CD4-positive, alpha-beta T cell treated with Interleukin-17A for 1 hour (primary cell): ENCODE data around the gene SLC17A9.

ENCODE experiments used
- DNase-seq: peaks from one replicate; pipeline ENCODE4 v3.0.0-alpha.2; 2020

SLC17A9 gene

DNA sequence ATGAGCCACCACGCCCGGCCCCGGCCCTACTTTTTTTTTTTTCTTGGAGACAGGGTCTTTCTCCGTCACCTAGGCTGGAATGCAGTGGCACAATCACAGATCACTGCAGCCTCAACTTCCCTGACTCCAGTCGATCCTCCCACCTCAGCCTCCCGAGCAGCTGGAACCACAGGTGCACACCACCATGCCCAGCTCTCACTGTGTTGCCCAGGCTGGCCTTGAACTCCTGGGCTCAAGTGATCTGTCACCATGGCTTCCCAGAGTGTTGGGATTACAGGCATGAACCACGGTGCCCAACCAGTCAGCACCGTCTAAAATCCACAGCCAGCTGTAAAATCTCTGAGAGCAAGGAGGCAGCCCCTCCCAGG, 17.4 kb downstream of the SLC17A9 start:
- DNase-seq, result no peak

GRCh38 chr20:62970307-62971210, 18.1 kb downstream of the SLC17A9 start:
- DNase-seq, result no peak

- DNase-seq, result no peak
Observed at GRCh38 chr20:62971211-62971949, 18.9 kb downstream of the SLC17A9 start.

DNA sequence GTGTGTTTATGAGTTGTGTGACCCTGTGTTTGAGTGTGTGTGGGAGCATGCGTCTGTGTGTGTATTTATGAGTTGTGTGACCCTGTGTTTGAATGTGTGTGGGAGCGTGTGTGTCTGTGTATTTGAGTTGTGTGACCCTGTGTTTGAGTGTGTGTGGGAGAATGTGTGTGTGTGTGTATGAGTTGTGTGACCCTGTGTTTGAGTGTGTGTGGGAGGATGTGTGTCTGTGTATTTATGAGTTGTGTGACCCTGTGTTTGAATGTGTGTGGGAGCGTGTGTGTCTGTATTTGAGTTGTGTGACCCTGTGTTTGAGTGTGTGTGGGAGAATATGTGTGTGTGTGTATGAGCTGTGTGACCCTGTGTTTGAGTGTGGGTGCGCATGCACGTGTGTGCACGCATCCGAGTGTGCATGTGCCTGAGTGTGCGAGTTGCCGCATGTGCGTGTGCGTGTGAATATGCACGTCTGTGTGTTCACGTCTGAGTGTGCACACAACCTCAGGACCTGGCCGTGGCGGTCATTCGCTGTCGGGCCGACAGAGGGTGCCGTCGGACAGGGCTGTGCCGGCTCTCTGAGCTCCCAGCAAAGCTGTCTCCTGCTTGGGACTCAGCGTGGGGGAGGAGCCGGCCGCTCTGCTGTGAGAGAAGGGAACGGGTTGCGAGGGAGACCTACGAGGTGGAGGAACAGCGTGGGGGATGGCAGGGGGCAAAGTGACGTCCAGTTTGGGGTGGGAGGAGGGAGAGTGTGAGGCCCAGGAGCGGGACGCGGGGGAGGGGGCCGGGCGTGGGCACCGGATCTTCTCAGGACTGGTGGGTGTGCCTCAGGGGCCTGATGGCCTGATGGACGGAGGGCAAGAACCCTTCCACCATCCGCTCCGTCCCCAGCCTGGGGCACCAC, 19.7 kb downstream of the SLC17A9 start:
- peak; percentile 87 for DNase-seq

- DNase-seq, result no peak
Observed at GRCh38 chr20:62972845-62973745, 20.6 kb downstream of the SLC17A9 start.

DNA sequence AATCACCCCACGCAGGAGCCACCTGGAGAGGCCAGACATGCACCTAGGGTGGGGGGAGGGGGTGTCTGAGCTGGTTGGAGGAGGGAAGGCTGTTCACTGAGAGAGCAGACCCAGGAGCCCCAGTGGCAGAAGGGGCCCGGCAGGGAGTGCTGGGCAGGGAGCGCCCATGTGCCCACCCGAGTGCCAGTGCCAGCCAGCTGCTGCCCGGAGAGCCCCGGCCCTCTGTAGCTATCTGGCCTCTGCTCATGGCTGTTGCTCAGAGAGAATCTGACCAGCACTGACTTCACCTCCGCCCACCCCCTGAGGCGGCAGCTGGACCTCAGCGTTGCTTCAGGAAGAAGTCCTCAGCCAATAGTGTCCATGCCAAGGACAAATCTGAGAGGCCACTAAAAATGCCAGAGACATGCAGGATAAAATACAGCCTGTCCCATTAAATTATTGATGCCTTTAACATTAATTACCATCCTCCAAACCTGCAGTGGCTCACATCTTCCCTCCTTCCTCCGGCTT, 22.8 kb downstream of the SLC17A9 start:
- no peak for DNase-seq

DNA sequence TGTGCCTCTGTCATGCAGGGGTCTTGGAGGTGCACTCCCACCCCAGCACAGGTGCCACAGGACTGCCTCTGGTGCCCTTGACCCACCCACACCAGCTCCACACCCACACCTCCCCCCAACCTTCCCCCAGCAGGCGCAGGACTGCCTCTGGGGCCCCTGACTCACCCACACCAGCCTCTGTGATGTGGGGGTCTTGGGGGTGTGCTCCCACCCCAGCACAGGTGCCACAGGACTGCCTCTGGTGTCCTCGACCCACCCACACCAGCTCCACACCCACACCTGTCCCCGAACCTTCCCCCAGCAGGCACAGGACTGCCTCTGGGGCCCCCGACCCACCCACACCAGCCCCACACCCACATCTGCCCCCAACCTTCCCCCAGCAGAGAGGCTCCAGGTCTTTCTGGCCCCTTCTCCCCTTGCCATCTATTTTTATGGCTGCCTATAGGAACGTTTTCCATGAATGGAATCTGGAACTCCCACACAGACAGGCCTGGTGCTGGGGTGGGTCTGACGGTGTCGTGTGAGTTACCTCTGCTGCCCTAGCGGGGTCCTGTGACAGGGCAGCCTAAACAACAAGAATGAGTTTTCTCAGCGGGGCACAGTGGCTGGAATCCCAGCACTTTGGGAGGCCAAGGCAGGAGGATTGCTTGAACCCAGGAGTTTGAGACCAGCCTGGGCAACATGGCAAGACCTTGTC, 23.5 kb downstream of the SLC17A9 start:
- DNase-seq, result no peak

DNA sequence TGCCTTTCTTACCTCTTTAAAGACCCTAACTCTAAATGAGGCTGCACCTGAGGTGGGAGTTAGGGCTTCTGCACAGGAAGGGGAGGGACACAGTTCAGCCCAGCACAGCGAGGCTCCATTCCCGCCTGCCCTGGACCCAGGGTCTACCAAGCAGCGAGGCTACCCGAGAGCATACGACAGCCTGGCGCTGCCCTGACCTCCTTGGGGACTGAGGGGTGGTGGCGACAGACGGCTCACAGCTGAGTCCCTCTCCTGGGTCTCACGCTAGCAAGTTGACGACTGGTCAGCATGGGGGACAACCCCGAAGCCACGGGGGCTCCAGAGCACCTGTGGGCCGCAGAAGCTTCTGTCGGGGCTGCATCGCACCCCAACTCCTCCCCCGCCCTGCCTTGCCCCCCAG, 24.4 kb downstream of the SLC17A9 start:
- no peak for DNase-seq

- DNase-seq, result peak; percentile 89
Observed at GRCh38 chr20:62977613-62978560, 25.4 kb downstream of the SLC17A9 start.

DNA sequence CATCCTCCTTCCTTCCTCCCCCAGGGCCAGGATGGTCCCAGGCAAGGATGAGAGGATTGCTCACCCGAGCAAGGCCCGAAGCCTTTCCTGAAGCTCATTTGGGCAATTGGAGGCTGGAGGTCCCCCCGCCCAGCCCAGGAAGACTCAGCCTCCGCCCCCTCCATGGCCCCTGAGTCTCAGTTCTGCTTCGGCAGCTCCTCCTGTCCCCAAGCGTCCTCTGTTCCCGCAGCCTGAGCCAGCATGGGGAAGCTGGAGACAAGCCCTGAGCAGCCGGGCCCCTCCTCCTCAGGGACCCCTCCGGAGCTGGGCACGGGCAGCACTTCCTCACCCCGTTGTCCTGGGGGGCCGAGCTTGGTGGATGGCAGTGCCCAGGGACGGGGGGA, 26.0 kb downstream of the SLC17A9 start:
- no peak for DNase-seq

- no peak for DNase-seq
Observed at GRCh38 chr20:62979310-62979709, 26.8 kb downstream of the SLC17A9 start.

- DNase-seq, result no peak
Observed at GRCh38 chr20:62979876-62980373, 27.4 kb downstream of the SLC17A9 start.

DNA sequence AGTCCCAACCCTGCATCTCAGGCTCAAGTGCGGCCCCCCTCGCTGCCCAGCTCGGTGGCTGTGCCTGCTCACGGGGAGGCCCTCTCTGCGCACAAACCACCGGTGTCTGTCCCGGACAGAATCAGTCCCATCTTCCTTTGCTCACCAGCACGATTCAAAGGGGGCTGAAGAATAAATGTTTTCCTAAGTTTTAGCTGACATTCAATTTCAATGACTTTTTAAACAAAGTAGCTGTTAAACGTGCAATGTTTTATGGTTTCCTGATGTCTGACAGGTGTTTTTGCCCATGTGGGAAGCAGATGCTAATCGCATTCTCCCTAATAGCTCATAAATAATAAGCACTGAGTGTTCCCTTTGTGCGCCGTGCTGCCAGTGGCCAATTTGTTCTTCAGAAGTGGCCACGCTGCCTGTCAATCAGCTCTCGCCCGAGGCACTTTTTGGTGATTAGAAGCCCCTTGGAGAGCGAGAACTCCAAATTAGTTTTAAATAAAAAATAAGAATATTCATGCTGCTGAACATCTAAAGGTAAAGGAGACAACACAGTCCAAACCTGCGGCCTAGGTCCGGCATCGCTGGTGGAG, 28.0 kb downstream of the SLC17A9 start:
- DNase-seq, result no peak

DNA sequence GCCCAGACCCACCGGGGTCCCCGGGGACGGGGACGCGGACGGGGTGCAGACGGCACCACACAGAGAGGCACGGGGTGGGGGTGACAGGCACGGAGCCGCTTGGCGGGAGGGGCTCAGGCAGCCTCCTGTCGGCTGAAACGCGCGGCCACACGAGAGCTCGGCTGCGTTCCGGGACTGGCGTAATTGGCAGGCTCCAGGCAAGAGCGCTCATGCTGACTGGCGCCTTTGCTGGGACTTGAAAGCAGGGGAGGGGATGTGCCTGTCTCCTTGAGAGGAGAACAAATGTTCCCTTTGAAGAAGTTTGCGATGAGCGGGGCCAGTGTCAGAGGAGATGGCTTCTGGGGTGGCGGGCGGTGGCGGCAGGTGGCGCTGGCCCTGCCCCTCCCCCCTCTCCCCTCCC, 28.5 kb downstream of the SLC17A9 start:
- peak; percentile 50 for DNase-seq

DNA sequence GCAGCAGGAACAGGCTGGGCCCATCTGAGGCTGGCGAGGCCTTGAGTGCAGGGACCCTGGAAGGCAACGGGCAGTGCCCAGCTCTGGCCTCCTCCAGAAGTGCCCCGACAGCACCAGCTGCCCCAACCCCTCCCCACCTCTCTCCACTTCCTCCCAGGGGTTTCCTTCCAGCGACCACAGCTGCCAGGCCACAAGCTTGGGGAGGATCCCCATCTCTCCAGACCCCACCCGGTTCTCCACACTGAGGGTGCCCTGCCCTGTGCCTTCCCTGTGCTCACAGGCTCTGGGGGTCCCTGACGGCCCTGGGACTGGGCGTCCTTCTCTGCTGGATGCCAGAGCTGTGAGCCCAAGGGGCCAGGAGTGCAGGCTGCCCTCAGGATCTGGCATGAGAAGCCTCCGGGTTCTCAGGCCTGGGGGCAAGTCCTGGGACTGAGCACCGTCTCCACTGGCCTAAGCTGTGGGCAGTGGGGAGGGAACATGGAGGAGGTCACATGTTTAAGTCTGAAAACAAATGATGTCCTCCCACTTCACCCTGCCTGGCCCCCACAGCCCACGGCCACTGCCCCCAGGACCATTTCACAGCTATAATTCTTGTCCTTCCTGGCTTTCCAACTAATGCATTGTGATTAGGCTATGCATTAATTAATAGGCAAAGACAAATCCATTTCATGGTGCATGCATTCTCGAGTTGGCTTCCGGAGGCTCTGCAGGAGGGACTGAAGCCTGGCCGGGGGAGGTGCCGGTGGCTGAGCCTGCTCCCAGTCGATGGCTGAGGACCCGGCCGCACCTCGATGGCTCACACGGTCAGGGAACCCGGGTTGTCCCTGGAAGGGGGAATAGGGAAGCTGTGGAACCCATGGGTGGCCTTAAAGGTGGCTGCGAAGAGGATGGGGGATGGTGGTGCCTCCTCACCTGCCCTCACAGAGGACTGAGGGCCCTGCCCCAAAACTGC, 29.9 kb downstream of the SLC17A9 start:
- no peak for DNase-seq

DNA sequence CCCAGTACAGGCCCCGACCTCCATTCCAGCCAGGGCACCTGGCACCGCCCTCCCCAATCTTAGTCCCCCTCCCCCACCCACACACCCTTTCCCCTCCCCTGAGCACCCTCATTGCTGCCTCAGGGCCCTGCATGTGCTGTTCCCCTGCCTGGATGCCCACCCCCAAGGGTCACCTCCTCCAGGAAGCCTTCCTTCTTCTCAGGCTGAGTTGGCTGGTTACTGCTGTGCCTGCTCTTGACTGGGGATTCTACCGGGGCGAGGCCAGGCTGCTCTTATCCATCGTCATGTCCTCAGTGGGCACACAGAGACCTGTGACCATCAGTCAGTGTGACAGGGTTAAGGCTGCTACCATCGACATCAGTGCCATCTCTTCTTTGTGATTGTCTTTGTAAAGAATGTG, 30.7 kb downstream of the SLC17A9 start:
- no peak for DNase-seq

- DNase-seq, result no peak
Observed at GRCh38 chr20:62984666-62985443, 32.3 kb downstream of the SLC17A9 start.

DNA sequence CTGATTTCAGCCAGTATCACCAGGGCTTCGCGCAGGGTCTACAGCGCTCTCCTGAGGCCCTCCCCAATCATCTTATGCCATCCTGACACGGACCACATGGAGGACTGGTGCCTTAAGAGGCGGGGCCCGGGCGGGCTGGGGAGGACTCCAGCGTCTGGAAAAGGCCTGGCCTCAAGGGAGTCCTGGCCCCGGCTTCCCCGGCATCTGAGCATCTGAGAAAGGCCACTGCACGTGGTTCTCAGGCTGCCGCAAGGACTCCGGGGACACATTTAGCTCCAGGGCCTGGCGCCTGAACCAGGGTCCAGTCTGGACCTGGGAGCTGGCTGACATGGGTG, 32.9 kb downstream of the SLC17A9 start:
- no peak for DNase-seq
